K562 (cell line): ENCODE results near the gene MAP1LC3A. TPM values are rescaled to one million over a fixed set of nuclear protein-coding genes. Genes with fewer than 3 reads are reported as not detected.
A peak's percentile ranks its signal among the peaks of the same experiment; 100 is the strongest.

Source experiments
- ATAC-seq: fragments of 200-7000 bp; cut with Tn5 transposase; 3 replicates; pipeline ENCODE4 v1.9.1; 2020; ENCODE audit warnings: moderate library complexity
- BruUV-seq: library from RNA; stranded (reverse); fragments of 400-500 nt; replicated peaks from 2 replicates; lab custom pipeline; 2021; lab: Mats Ljungman, UMichigan
- CTCF ChIA-PET: fragments of 300-600 bp; formaldehyde crosslinking; extraction: SDS; loops from one replicate; lab custom pipeline; 2021; ENCODE audit warnings: low intra/inter-chr PET ratio; lab: Yijun Ruan, JAX
- POLR2A ChIA-PET: fragments of 300-600, 350-650 bp; sonication (Branson Sonifier 250); formaldehyde crosslinking; extraction: SDS; loops from one replicate; lab custom pipeline; 2021; ENCODE audit warnings: antibody characterized with exemption, inconsistent platforms; lab: Yijun Ruan, JAX
- DNase-seq, 4 experiments: peaks; one replicate each; pipeline versions ENCODE4 v3.0.0 to v3.0.0-alpha.2; 2011 to 2018; ENCODE audit warnings: low spot score in 3 of 4, mixed read lengths in 3 of 4; ENCODE audit errors: extremely low read depth in 1 of 4
- FAIRE-seq: peaks from 2 replicates; lab custom pipeline; 2011; peaks lifted over from hg19 to GRCh38; lab: Jason Lieb, UNC
- H2AFZ ChIP-seq: 2 replicates; pipeline ENCODE4 v1.6.0; 2011; ENCODE audit warnings: low read depth, low read length, control low read depth, inconsistent platforms
- H3K27ac ChIP-seq: fragments of 200-600 bp; 3 replicates; pipeline ENCODE4 v1.8.0; 2011; ENCODE audit warnings: low read depth, mild to moderate bottlenecking, control low read depth, inconsistent platforms, low read length, moderate library complexity, mixed read lengths; ENCODE audit errors: extremely low read depth
- H3K27me3 ChIP-seq, 2 experiments: fragments of 300-600 bp in 1 of 2; 2 replicates in 1 of 2; 3 replicates in 1 of 2; pipeline versions ENCODE4 v1.6.0 to v1.8.0; 2011; ENCODE audit warnings: inconsistent platforms in 2 of 2, low read length in 2 of 2, mild to moderate bottlenecking in 1 of 2, mixed read lengths in 1 of 2, moderate library complexity in 1 of 2; ENCODE audit not compliant: control insufficient read depth in 2 of 2, insufficient read depth in 2 of 2
- H3K36me3 ChIP-seq: fragments of 300-600 bp; 3 replicates; pipeline ENCODE4 v1.8.0; 2011; ENCODE audit warnings: mild to moderate bottlenecking, low read length, inconsistent platforms; ENCODE audit not compliant: control insufficient read depth, insufficient read depth
- H3K4me1 ChIP-seq, 2 experiments: fragments of 200-600 bp in 1 of 2; replicated peaks in 1 of 2; 2 replicates in 1 of 2; 3 replicates in 1 of 2; pipeline versions ENCODE4 v1.5.1 to v1.8.0; 2011; ENCODE audit warnings: inconsistent platforms in 2 of 2, low read length in 2 of 2, mild to moderate bottlenecking in 1 of 2, mixed read lengths in 1 of 2, moderate library complexity in 1 of 2; ENCODE audit not compliant: control insufficient read depth in 2 of 2, insufficient read depth in 2 of 2
- H3K4me2 ChIP-seq: 2 replicates; pipeline ENCODE4 v1.6.1; 2011; ENCODE audit warnings: low read length, control low read depth, inconsistent platforms, mixed read lengths; ENCODE audit not compliant: insufficient read depth
- H3K4me3 ChIP-seq: fragments of 200-600 bp; sonication (generic), shearing (Covaris generic); 2 replicates; pipeline ENCODE4 v1.5.1; 2016; ENCODE audit warnings: control low read depth, inconsistent platforms
- H3K79me2 ChIP-seq: fragments of 200-600 bp; 3 replicates; pipeline ENCODE4 v1.8.0; 2011; ENCODE audit warnings: low read length, inconsistent platforms; ENCODE audit not compliant: control insufficient read depth, insufficient read depth
- H3K9ac ChIP-seq, 2 experiments: 2 replicates each; pipeline versions ENCODE4 v1.6.0 to v1.6.1; 2011; ENCODE audit warnings: low read depth in 2 of 2, low read length in 2 of 2, control low read depth in 1 of 2, inconsistent platforms in 1 of 2, mild to moderate bottlenecking in 1 of 2, mixed read lengths in 1 of 2; ENCODE audit not compliant: insufficient read depth in 1 of 2
- H3K9me1 ChIP-seq: one replicate; pipeline ENCODE4 v1.6.0; 2011; ENCODE audit warnings: inconsistent platforms, mild to moderate bottlenecking, low read length, moderate library complexity; ENCODE audit not compliant: control insufficient read depth, insufficient read depth
- H3K9me3 ChIP-seq: replicated peaks from 2 replicates; pipeline ENCODE4 v1.5.1; 2011; ENCODE audit warnings: low read depth, low read length, inconsistent platforms; ENCODE audit not compliant: control insufficient read depth, insufficient read depth
- H4K20me1 ChIP-seq: replicated peaks from 2 replicates; pipeline ENCODE4 v1.6.1; 2011; ENCODE audit warnings: low read length, inconsistent platforms, mixed read lengths; ENCODE audit not compliant: control insufficient read depth, insufficient read depth
- CBX5 ChIP-seq: IDR thresholded peaks from 2 replicates; pipeline ENCODE4 v1.6.1; 2014; ENCODE audit warnings: low read depth, borderline replicate concordance
- EZH2 ChIP-seq: IDR thresholded peaks from 2 replicates; pipeline ENCODE4 v1.6.1; 2012; ENCODE audit warnings: low read depth, mild to moderate bottlenecking, inconsistent platforms, low read length, borderline replicate concordance
- FOS ChIP-seq: IDR thresholded peaks from 3 replicates; pipeline ENCODE4 v1.6.1; 2011; ENCODE audit not compliant: insufficient read length; ENCODE audit errors: extremely low read depth
- HDAC2 ChIP-seq: fragments of 450-650 bp; IDR thresholded peaks from 2 replicates; pipeline ENCODE4 v1.6.1; 2016; ENCODE audit warnings: mild to moderate bottlenecking
- JUND ChIP-seq, 2 experiments: IDR thresholded peaks; 2 replicates in 1 of 2; 3 replicates in 1 of 2; pipeline ENCODE4 v1.6.1; 2011; ENCODE audit warnings: borderline replicate concordance in 2 of 2, low read depth in 2 of 2, low read length in 2 of 2, improper control_type of control experiment in 1 of 2, missing biosample characterization in 1 of 2, missing genetic modification characterization in 1 of 2, missing genetic modification reagents in 1 of 2
- MTA2 ChIP-seq: fragments of 450-650 bp; IDR thresholded peaks from 2 replicates; pipeline ENCODE4 v1.6.1; 2016; ENCODE audit warnings: low read depth
- PBX2 ChIP-seq, 2 experiments: IDR thresholded peaks in 1 of 2; conservative IDR thresholded peaks in 1 of 2; 2 replicates each; pipeline ENCODE4 v1.6.1; 2016; ENCODE audit warnings: low read depth in 2 of 2, mild to moderate bottlenecking in 1 of 2, missing compliant biosample characterization in 1 of 2, missing genetic modification characterization in 1 of 2, moderate library complexity in 1 of 2
- RAD21 ChIP-seq, 2 experiments: fragments of 250-450 bp in 1 of 2; fragments of 450-650 bp in 1 of 2; sonication (Bioruptor Pico) in 1 of 2; formaldehyde crosslinking in 1 of 2; IDR thresholded peaks in 1 of 2; conservative IDR thresholded peaks in 1 of 2; 2 replicates each; pipeline versions ENCODE4 v1.4.0 to v1.8.0; 2020 to 2022; ENCODE audit warnings: mild to moderate bottlenecking in 2 of 2, moderate library complexity in 1 of 2
- RUNX1 ChIP-seq: sonication (generic); IDR thresholded peaks from 2 replicates; pipeline ENCODE4 v1.6.1; 2016; ENCODE audit warnings: antibody characterized with exemption, low read depth
- ZNF436 ChIP-seq: fragments of 250-450, 450-650 bp; sonication (Bioruptor Pico); formaldehyde crosslinking; IDR thresholded peaks from 2 replicates; pipeline ENCODE4 v1.7.0; 2020; ENCODE audit warnings: mild to moderate bottlenecking
- WGBS: fragments of 100-300 bp; shearing (Covaris generic); methylation state at CpG from one replicate; pipeline ENCODE4 v1.1.6; 2016; ENCODE audit warnings: low coverage, mixed read lengths; ENCODE audit not compliant: insufficient coverage; ENCODE audit errors: missing lambda C conversion rate; 5-methylcytosine and 5-hydroxymethylcytosine counted together
- in situ Hi-C: fragments of 300-500 bp; cut with MboI; formaldehyde crosslinking; loops from 4 replicates; pipeline ENCODE4 v1.15.0; 2018; ENCODE audit warnings: inconsistent platforms, mixed read lengths
- intact Hi-C: fragments of 100-400 bp; cut with micrococcal nuclease; formaldehyde crosslinking; loops from 2 replicates; pipeline ENCODE4 v1.14.2; 2022
- polyA plus RNA-seq, 8 experiments: library from polyadenylated mRNA; depleted of rRNA in 4 of 8; stranded (reverse) in 5 of 8; unstranded in 3 of 8; fragments of >200 nt; fragmentation: Nextera tagmentation in 2 of 8; fragmentation: Illumina TruSeq in 1 of 8; extraction: Ambion mirVana in 2 of 8; extraction: Trizol in 1 of 8; gene quantifications; 2 replicates each; pipeline versions ENCODE4 v1.2.1 to v1.2.3, GENCODE V29; 2011 to 2014; ENCODE audit warnings: inconsistent platforms in 1 of 8, missing spikeins in 1 of 8
- total RNA-seq, 7 experiments: library from RNA; depleted of rRNA in 6 of 7; stranded (reverse); fragments of >200 nt in 6 of 7; fragmentation: Illumina TruSeq in 2 of 7; extraction: Trizol in 2 of 7; gene quantifications; 2 replicates each; pipeline versions ENCODE4 v1.2.1 to v1.2.3, GENCODE V29; 2011 to 2021; ENCODE audit warnings: low replicate concordance in 1 of 7
- TF ChIP-seq, protein P1 (sequence below): fragments of 250-450 bp; sonication (Bioruptor Pico); IDR thresholded peaks from 2 replicates; pipeline ENCODE4 v1.8.0; 2021; ENCODE audit warnings: moderate library complexity, mild to moderate bottlenecking, inconsistent platforms
- TF ChIP-seq, protein P2 (sequence below): fragments of 250-450 bp; sonication (Bioruptor Pico); IDR thresholded peaks from 2 replicates; pipeline ENCODE4 v1.4.0; 2020; ENCODE audit warnings: mild to moderate bottlenecking, moderate library complexity, borderline replicate concordance

Gene MAP1LC3A
- total and polyA plus RNA-seq, 9 of the 15 experiments (the other 6 are each of a cell fraction or from before 2014, with no cell fraction given), result 0.27 to 0.38 TPM; not detected in 7

DNA sequence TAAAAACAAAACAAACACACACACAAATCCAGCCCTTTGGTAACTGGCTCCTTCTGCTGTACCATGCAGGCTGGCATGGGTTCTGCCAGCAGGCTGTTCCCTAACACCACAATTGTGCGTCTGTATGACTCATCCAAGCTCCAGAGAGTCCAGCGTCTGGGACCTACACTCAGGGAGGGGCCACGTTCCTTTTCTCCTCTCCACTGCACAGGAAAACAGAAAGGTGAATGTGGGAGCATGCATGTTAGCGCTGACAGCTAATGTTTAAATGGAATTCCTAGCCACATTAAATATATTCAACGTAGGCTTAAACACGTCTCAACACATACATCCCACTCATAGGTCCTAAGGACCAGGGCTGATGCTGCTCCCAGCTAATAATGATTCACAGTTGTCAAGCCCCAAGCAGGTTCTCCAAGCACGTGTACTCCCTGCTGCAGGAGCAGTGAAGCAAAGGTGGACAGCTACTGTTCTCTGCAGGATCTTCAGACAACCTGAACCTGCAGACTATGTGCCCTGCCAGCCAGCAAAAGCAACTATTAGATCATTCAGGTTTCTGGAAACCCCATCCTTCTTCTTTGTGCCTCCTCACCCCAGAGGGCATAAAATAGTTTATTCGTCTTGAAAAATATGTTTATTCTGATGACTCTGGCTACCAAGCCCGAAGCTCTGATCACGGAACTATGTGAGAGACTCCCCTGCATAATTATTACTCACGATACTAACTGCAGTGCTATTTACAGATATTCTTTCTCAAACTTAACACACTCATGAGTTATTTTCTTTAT, 20.9 kb downstream of the MAP1LC3A start:
- H3K79me2 ChIP-seq, result no peaks in the 10 kb centered on the region
- intact Hi-C loops (no loop called here), in situ Hi-C loops (no loop called here)
- H3K27ac ChIP-seq, result no peak overlapping the region
- ChIA-PET CTCF (interaction anchor here (0.5 to 0.6 kb wide), 3 partner anchors 190 to 388 kb away, joined by 3 read pairs; no protein-coding TSS in a partner anchor), POLR2A (interaction anchor here (0.9 to 1.1 kb wide), 2 partner anchors 8 to 18 kb away, joined by 3 read pairs; no protein-coding TSS in a partner anchor)
- peak in 1 of 4 experiments; percentile 17 for DNase-seq
- ATAC-seq, result peak; percentile 46; the same call in 1 of the 3 replicates
- peaks cover 23% of the 10 kb centered on the region; the same call in 2 of the 3 replicates for H3K36me3 ChIP-seq
- no peak overlapping the region for H3K4me3 ChIP-seq
- no peaks in the 10 kb centered on the region; the same call in 1 of the 2 replicates for H4K20me1 ChIP-seq
- FAIRE-seq, result no peak
- no peak overlapping the region for H3K9ac ChIP-seq
- no peaks in the 10 kb centered on the region for H3K9me3 ChIP-seq
- no peaks in the 10 kb centered on the region for H3K4me1 ChIP-seq
- H3K9me1 ChIP-seq, result no peaks in the 10 kb centered on the region
- H2AFZ ChIP-seq, result no peak overlapping the region
- H3K27me3 ChIP-seq, result no peaks in the 10 kb centered on the region
- no TSS peak for BruUV-seq
- no peak overlapping the region for H3K4me2 ChIP-seq
- whole genome bisulfite sequencing, result 60% methylated on average over 11 of the region's 11 CpGs
- TF ChIP-seq CBX5, result no peak
- no peak for TF ChIP-seq PBX2 (CRISPR knock-in tag; IDR thresholded peaks at IDR 0.05; ENCODE audit: low read depth)
- TF ChIP-seq PBX2 (tag; conservative IDR thresholded peaks at IDR 0.05; ENCODE audit: low read depth), result no peak
- TF ChIP-seq RAD21 (CRISPR knock-in tag; conservative IDR thresholded peaks at IDR 0.05 in 1 of 2, IDR thresholded peaks at IDR 0.05 in 1 of 2), result peak in 1 of 2 experiments; percentile 44; a peak in 2 of 4 replicates
- TF ChIP-seq ZNF436 (CRISPR knock-in tag), result no peak
- TF ChIP-seq, protein P1, sequence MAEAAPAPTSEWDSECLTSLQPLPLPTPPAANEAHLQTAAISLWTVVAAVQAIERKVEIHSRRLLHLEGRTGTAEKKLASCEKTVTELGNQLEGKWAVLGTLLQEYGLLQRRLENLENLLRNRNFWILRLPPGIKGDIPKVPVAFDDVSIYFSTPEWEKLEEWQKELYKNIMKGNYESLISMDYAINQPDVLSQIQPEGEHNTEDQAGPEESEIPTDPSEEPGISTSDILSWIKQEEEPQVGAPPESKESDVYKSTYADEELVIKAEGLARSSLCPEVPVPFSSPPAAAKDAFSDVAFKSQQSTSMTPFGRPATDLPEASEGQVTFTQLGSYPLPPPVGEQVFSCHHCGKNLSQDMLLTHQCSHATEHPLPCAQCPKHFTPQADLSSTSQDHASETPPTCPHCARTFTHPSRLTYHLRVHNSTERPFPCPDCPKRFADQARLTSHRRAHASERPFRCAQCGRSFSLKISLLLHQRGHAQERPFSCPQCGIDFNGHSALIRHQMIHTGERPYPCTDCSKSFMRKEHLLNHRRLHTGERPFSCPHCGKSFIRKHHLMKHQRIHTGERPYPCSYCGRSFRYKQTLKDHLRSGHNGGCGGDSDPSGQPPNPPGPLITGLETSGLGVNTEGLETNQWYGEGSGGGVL, result no peak
- TF ChIP-seq RUNX1, result no peak
- peak; percentile 91 for TF ChIP-seq JUND (IDR thresholded peaks at IDR 0.05; ENCODE audit: borderline replicate concordance, low read depth, low read length)
- peak; percentile 91 for TF ChIP-seq JUND (tag; IDR thresholded peaks at IDR 0.05; ENCODE audit: borderline replicate concordance, low read depth, low read length)
- peak; percentile 1 for TF ChIP-seq FOS
- TF ChIP-seq HDAC2, result no peak
- TF ChIP-seq, protein P2, sequence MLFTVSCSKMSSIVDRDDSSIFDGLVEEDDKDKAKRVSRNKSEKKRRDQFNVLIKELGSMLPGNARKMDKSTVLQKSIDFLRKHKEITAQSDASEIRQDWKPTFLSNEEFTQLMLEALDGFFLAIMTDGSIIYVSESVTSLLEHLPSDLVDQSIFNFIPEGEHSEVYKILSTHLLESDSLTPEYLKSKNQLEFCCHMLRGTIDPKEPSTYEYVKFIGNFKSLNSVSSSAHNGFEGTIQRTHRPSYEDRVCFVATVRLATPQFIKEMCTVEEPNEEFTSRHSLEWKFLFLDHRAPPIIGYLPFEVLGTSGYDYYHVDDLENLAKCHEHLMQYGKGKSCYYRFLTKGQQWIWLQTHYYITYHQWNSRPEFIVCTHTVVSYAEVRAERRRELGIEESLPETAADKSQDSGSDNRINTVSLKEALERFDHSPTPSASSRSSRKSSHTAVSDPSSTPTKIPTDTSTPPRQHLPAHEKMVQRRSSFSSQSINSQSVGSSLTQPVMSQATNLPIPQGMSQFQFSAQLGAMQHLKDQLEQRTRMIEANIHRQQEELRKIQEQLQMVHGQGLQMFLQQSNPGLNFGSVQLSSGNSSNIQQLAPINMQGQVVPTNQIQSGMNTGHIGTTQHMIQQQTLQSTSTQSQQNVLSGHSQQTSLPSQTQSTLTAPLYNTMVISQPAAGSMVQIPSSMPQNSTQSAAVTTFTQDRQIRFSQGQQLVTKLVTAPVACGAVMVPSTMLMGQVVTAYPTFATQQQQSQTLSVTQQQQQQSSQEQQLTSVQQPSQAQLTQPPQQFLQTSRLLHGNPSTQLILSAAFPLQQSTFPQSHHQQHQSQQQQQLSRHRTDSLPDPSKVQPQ (CRISPR knock-in tag), result no peak
- TF ChIP-seq EZH2, result no peak
- TF ChIP-seq MTA2, result no peak
